Measurements from ENCODE around the gene PCSK7.
A peak's percentile ranks its signal among the peaks of the same experiment; 100 is the strongest.

PCSK7 gene

DNA sequence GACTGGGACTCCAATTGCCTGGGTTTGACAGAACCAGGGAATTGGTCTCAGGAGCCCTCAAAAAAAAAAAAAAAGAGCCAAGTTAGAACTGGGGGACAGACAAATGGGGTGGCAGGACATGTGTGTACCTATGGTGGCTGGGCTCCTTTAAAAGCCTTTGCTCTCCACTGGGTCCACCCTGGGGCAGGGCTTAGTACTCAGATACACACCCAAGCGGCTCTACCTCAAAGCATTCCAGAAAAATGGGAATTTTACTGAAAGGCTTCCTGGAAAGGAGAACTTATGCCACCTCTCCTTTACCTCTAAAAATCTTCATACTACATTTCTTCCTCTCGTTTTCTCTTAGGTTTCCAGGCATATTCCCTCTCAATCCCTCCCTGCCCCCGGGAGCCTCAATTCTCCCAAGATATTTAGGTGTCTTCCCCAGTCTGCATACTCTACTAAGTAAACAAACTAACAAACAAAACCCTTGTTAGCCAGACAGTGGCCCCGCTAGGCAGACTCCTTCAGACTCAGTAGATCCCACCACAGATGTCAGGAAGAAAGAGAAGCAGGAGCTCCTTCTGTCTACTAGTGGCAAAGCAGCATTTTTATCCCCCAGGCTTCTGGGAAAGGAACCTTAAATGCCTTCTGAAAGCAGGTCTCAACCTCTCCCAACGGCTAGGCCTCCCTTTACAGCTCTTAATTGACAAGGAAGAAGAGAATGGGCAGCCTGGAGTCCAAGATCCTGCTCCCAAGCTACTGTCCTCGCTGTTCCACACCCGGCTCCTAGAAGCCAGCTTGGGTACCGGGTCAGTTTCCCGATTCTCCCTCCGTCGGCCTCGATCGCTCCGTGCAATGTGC is 653 bp downstream of the PCSK7 start:
- no peak for DNase-seq (ENCODE audit: low read depth in 2 of 3, low spot score in 2 of 3)

DNA sequence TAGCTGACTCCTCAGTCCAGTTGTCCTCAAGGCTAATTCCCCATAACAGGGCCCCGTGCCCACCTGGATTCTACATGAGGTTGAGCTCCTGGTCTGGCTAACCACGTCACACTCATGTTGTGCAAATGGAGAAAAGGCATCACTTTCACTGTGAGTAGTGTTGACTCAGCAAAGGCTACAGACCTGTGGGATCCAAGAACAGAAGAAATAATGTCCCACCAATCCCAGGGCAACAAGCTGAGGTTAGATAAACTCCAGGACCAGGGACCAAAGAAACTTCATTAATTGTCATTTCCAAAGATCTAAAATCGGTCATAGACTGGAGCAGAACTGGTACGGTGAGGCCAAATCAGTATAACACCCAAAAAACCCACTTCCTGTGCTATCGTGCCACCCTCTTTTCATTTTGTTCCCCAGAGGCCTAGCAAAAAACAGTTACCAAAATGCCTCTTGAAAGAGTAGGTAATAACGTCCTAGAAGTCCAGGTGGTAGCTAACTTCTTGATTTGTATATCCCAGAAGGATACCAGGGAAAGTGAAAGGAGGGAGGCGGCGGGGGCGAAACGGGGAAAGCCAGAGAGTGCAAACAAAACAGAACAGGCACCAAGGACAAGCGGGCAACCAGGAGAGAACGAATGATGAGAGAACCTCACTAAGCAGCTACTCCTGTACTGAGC is 1.4 kb downstream of the PCSK7 start:
- peak in 2 of 3 experiments; percentile 19 to 43 for DNase-seq (ENCODE audit: low read depth in 2 of 3, low spot score in 2 of 3)

DNA sequence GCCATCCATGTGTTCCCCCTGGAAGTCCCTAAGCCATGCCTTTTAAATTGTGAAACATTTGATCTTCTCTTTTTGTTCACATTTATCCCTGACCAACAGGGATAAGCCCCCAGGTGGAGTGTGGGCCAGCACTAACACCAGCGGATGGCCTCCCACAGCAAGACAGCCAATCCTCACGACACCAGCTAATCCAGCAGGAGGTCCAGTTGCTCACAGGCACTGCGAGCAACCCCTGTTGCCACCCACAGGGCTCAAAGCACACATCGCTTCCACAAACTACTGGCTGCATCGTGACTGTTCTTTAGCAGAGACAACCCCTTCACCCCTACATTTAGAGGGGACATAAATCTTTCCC is 2.0 kb downstream of the PCSK7 start:
- DNase-seq (ENCODE audit: low read depth in 2 of 3, low spot score in 2 of 3), result no peak

DNA sequence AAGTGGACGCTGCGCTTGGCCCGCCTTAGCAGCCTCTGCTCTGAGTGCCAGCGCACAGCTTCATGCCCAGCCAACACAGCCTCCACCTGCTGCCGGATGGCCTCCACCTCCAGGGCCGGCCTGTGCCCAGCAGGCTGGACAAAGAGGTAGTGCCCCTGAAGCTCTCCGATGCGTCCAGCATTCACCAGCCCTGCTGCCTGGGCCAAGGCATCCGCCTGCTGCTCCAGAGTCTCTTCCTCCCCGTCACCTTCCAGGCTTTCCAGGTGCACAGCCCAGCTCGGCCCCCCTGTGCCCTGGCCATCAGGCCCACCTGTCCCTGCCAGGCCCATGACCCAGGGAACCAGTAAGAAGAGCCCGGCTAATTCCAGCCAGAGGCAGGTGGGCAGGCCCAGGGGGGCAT is 2.5 kb downstream of the PCSK7 start:
- DNase-seq (ENCODE audit: low read depth in 2 of 3, low spot score in 2 of 3), result no peak

DNA sequence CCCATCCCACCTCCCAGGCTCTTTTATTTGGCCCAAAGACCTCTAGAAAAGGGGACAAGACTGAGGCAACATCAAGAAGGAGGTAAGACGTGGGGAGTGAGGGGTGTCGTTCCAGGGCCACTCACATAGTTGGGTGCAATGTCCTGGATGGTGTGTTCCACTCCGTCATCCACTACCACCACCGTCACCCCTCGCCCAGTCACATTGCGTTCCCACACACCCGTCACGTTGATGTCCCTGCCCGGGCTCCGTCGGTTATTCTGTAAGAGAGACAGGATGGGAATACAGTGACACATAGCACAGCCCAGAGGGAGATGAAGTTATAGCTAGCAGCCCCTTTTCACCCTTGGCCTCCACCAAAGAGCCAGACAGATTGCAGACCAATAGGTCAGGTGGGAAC is 3.8 kb downstream of the PCSK7 start:
- no peak for DNase-seq (ENCODE audit: low read depth in 2 of 3, low spot score in 2 of 3)

DNA sequence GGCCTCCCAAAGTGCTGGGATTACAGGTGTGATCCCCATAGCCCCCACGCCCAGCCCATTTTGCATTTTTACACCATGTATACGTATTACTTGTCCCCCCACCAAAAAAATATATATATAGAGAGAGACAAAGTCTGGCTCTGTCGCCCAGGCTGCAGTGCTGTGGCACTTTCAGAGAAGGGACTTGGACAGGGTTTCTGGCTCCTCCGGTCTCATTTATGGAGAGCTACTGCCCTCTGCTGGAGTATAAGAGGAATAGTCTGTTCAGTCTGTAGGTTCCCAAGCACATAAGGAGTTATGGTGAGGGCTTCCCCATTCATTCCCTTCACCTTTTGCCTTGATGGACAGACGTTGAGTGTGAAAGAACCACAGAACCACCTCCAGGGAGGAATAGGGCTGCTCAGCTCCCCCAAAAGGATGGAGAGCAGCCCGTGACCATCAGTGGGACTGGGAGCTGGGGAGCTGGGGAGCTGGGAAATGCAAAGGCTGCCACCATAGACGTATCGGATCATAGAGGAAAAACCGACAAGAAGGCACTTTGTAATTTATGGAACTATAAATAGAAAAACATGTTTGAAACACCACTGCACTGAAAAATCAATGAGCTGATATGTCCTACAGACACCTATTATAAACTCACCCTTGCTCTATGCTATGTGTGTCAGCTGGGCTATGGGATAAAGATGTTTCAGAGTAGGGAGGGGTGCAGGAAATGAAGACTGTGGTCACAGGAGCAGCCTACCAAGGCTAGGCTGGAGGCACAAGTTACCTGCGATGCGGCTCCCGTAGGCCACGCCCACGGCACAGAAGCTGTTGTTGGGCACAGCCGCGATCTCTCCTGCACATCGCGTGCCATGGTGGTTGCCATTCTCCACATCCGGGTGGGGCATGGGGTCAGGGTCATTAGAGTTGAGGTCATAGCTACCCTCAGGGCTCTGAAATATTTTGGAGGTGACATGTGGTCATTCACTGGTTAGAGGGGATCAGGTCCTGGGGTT is 5.2 kb downstream of the PCSK7 start:
- DNase-seq (ENCODE audit: low read depth in 2 of 3, low spot score in 2 of 3), result no peak

DNA sequence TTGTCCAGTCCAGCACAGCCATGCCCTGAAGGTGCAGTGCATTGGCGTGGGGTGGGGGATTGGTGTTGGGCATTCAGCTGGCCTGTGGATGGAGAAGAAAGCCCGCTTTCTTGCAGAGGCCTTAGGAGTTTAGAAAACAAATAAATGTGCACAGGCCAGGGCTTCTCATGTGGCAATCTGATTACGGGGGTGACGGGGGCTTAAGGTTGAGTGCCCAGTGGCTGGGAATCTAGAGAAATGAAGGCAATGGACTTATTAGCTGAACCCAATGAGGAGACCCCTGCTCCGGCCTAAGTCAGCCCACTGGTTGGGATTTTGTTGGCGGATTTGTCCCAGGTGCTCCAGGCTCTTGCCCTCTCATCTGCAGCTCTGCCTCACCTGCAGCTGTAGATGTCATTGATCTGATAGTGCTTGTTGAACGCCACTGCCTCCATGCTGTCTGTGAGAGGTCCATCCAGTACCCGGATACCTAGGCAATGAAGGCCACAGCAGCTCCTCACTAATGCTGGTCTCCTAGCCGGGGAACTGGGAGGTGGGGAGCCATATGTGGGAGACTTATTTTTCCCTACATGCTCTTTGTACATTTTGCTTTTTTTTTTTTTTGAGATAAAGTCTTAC is 6.2 kb downstream of the PCSK7 start:
- no peak for DNase-seq (ENCODE audit: low read depth in 2 of 3, low spot score in 2 of 3)

DNA sequence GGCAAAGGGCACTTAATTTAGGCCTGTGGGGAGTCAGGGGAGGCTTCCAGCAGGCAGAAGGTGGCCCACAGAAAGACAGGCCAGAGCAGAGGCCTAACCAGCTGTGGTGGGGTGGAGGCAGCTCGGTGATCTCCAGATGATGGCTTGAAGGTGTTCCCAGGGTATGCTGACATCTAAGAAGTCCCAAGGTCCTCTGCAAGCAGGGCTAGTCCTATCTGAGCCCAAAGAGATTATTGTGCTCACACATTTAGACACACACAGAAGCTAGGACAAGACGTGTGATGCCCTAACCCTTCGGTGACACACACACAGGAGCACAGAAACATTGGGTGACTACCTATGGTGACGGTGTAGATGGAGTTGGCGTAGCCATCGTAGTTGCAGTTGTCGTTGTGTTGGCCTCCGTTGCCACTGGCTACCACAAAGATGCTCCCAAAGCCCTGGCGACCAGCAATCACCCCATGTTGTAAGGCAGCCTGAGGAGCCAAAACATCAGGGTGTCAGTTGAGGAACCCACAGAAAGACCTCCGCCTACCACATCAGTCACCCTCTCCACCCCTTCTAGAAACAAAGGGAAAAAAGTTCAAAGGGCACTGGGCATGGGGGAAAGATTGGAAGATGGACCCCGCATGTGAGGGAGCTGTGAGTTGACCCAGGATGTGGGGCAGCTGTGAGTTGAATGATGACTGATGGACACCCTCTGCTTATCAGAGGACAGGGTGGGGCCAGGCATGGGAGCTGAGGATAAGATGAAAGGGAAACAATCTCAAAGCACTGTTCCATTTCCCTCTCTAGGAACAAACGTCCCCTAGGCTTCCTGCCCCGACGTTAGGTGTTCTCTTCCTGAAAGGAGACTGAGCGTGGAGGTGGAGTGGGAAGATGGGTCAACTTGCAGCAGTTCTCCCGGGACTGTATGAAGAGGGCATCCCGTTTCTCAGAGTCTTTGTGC is 7.9 kb downstream of the PCSK7 start:
- no peak for DNase-seq (ENCODE audit: low read depth in 2 of 3, low spot score in 2 of 3)

DNA sequence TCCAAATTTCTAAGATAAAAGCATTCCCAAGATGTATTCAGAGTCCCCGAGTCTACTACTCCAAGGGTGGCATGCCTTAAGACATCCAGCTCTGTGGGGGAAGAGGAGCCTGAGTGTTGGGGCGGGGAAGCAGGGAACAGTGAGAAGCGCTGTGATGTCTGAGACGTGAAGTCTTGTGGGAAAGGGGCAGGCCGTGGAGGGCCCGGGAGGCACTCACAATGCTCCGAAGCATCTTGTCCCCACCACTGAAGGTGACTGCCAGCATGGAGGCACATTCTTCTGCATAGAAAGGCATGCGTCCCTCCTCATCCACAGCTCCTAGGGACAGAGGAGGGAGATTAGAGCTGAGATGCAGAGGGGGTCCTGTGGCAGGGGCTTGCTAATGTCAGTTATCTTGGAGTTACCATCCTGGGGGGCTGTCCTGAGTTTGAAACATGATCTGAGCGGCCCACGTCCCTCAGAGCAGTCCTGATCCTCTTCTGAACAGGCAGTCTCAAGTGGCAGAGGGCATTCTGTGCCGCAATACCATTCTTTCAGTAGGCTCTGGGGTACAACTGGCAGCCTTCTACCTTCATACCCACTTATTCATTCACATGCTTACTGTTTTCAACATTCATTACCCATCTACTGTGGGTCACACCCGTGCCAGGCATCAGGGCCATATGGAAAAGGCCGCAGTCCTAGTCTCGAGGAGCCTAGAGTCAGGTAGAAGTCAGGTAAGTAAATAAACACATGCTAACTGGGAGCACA is 8.7 kb downstream of the PCSK7 start:
- no peak for DNase-seq (ENCODE audit: low read depth in 2 of 3, low spot score in 2 of 3)

DNA sequence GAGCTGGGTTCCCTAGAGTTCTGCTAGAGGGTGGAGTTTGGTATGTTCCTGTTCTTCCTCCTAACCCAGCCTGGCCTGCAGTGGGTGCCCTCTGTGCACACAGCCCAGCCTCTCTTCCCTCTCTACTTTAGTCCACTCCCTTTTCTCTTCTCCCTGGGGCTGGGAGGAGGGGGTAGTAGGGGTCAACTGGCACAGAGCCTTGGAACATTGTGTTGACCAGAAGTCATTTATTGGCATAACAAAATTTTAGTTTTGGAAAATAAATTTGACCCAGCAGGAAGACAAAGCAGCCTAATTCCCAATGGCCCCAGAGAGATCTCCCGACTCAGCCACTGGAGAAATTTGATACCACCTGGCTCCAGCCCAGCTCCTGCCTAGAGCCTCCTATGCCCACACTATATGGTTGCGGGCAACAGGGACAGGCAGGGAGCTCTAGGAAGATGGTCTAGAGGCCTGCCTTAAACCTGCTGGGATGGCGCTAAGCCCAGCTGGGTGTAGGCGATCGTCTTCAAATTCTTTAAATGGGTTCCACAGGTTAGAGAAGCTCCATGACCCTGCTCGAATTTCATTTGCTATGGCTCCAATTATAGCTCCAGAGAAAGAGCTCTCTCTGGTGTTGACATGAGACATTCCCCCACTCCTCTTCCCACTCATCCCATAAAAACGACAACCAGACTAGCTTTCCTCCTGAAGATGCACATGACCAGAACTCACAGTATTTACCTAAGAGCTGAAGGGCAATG is 9.9 kb downstream of the PCSK7 start:
- DNase-seq (ENCODE audit: low read depth in 2 of 3, low spot score in 2 of 3), result no peak

DNA sequence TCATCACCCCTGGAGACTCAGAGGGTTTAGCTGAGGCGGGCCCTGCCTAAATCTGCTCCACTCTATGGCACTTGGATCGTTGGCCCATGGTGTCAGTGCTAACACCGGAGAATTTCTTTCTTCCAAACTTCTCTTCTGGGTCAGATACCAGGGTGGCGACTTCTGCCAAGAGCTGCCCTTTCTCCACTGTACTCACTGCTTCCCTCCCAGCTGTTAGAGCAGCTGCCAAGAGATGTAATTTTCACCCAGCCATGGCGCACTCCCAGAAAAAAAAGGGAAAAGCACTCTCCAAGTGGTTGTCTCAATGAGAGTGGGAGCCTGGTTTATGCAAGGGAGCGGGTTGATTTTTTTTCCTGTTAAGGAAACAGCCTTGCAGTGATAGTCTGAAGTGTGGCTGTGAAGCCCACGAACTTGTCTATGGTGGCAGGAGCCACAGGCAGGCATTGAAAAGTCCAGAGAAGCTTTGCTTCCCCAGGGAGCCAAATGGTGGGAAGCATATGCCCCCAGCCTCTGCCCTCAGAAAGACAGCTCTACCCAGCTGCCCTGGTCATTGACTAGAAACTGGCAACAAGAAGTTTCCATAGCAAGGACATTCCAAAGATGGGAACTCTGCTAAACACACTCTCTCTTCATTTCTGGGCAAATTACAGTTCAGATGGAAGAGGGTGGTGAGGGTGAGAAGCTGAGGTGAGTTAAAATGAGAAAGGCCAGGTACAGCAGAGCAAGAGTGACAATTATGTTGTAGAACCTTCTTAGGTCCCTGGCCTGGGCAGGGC is 10.7 kb downstream of the PCSK7 start:
- DNase-seq (ENCODE audit: low read depth in 2 of 3, low spot score in 2 of 3), result no peak

DNA sequence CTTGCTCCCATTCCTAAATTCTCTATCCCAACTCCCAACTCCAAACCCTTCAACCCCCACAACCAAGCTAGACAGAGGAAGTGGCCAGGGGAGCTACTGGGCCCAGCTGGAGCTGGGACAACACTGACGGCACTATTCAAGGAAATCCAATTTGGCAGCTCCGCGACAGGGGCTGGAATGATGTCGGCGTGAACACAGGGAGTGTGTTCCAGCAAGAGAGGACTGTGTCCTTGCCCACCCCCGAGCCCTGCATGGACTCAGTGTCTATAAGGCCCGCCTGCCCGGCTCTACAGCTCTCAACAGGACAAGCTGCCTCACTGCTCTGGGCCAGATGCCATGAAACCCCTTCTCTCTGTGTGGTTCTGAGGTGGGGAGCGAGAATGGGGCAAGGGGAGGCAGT is 11.3 kb downstream of the PCSK7 start:
- no peak for DNase-seq (ENCODE audit: low read depth in 2 of 3, low spot score in 2 of 3)

DNA sequence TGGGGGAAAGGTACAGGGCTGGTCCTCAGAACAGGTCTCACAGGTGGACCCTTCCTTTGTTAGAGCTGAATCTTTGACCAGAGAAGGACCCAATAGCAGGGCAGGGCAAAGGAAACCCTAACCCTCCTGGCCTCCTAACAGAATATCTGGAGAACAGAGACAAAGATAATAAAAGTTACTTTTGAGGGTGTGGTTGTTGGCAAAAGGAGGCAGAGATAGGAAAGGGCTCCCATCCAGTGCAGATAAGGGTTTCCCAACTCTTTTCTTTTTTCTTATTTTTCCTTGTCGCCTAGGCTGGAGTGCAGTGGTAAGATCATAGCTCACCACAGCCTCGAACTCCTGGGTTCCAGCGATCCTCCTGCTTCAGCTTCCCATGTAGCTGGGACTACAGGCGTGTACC is 11.9 kb downstream of the PCSK7 start:
- no peak for DNase-seq (ENCODE audit: low read depth in 2 of 3, low spot score in 2 of 3)

DNA sequence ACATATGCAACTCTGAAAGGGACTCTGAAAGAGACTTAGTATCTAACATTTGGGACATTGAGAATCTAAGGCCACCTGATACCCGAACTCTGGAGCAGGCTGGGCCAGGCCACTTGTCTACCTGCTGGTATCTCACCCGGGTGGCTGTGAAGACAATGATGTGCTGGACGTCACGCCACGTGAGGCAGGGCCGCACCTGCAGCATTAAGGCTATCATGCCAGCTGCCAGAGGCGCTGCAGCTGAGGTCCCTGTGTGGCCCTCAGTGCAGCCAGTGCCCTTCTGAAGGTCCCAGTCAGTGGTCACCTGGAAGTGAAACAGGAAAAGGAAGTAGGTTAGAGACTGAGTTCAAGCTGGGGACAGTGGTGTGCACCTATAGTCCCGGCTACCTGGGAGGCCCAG is 12.4 kb downstream of the PCSK7 start:
- no peak for DNase-seq (ENCODE audit: low read depth in 2 of 3, low spot score in 2 of 3)

DNA sequence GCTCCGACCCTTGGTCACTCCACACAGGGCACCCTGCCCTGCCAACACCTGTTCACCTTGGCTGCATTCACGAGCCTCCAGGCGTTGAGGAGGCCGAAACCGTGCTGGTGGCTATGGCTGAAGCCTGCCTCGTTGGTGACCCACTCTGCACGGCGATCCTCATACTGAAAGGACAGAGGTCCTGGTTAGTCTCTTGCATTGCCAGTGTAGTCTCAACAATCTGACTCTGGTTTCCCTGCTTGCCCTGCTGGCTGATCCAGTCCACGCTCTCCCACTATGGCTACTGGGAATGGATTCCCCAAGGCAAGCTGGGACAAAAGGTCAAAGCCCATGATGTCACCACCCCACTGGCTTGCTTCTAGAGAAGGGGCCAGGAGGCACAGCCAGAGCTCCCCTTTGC is 12.9 kb downstream of the PCSK7 start:
- no peak for DNase-seq (ENCODE audit: low read depth in 2 of 3, low spot score in 2 of 3)

DNA sequence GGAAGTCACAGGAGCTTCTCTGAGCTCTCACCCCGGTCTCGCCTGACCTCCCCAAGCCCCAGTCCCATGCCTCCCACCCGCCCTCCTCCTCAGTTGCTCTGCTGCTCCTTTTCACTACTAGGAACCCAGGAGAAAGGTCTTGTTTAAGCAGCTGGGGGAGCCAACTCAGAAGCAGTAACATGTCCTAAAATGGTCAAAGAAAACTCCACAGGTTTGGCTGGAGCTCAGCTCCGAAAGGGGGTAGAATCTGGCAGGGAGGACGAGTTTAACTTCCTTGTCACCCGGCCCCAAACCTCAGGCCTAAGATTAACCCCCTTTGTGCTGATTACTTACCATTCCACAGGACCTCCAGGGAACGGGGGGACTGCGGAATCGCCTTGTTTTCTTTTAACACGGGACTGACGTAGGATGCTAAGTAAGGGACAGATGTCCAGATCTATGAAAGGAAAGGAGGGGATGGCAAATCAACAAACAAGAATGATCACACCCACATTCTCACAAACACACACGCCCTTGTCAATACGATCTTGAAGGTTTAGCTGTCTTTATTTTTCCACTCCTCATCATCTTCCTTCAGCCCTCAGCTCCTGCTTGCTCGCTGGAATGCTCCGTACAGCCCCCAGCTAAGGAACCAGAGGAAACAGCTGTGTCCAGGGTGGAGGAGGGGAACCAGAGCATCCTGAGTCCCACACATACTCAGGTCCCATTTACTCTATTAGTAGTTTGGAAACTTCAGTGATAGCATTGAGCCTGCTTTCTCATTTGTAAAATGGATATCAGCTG is 13.5 kb downstream of the PCSK7 start:
- DNase-seq (ENCODE audit: low read depth in 2 of 3, low spot score in 2 of 3), result no peak
